Activated CD8-positive, alpha-beta T cell treated with anti-CD3 and anti-CD28 coated beads for 36 hours (primary cell): ENCODE measurements around the gene PRICKLE3. TPM values are rescaled to one million over a fixed set of nuclear protein-coding genes. Genes with fewer than 3 reads are reported as not detected.

Experiments used
- ATAC-seq: fragments of 200-7000 bp; cut with Tn5 transposase; one replicate; pipeline ENCODE4 v1.10.0; 2021; ENCODE audit warnings: mild to moderate bottlenecking, moderate library complexity
- CTCF ChIA-PET: fragments of 350-600 bp; sonication (Branson Sonifier 250); formaldehyde crosslinking; loops from one replicate; lab custom pipeline; 2021; ENCODE audit warnings: antibody characterized with exemption; lab: Charles Lee
- POLR2A ChIA-PET: fragments of 350-600 bp; sonication (Branson Sonifier 250); formaldehyde crosslinking; loops from one replicate; lab custom pipeline; 2021; ENCODE audit warnings: antibody characterized with exemption; lab: Charles Lee
- DNase-seq: peaks from one replicate; pipeline ENCODE4 v3.0.0-alpha.2; 2020
- H3K27ac Mint-ChIP-seq: one replicate; pipeline ENCODE4 v1.8.0; 2021; ENCODE audit warnings: mild to moderate bottlenecking, mixed read lengths
- H3K27me3 Mint-ChIP-seq: one replicate; pipeline ENCODE4 v1.8.0; 2021; ENCODE audit warnings: mixed read lengths
- H3K36me3 Mint-ChIP-seq: one replicate; pipeline ENCODE4 v1.8.0; 2021; ENCODE audit warnings: low read depth, mixed read lengths
- H3K4me1 Mint-ChIP-seq: one replicate; pipeline ENCODE4 v1.8.0; 2021; ENCODE audit warnings: low read depth, mixed read lengths
- H3K4me3 Mint-ChIP-seq: one replicate; pipeline ENCODE4 v1.8.0; 2021; ENCODE audit warnings: mild to moderate bottlenecking, moderate library complexity, mixed read lengths
- H3K9me3 Mint-ChIP-seq: one replicate; pipeline ENCODE4 v1.8.0; 2021; ENCODE audit warnings: mixed read lengths
- CTCF ChIP-seq: fragments of 200-600 bp; IDR thresholded peaks from one replicate; pipeline ENCODE4 v1.8.0; 2022; ENCODE audit warnings: antibody characterized with exemption, mild to moderate bottlenecking
- intact Hi-C: fragments of 100-400 bp; cut with micrococcal nuclease; formaldehyde crosslinking; loops from one replicate; pipeline ENCODE4 v1.10.0; 2022
- total RNA-seq, 2 experiments: library from RNA; stranded (reverse); gene quantifications; one replicate each; pipeline ENCODE4 v1.2.3, GENCODE V29; 2021

PRICKLE3 gene
- total RNA-seq, 2 experiments from 2014 or later = 25.9 TPM

GRCh38 chrX:49203536-49203935 is 17.4 kb upstream of the PRICKLE3 start:
- DNase-seq (no peak), ATAC-seq (no peak)
- ChIA-PET CTCF (no interaction called here), POLR2A (no interaction called here)
- Mint-ChIP-seq H3K27me3 (no peaks in the 10 kb centered on the region), H3K27ac (no peak overlapping the region), H3K9me3 (no peaks in the 10 kb centered on the region), H3K36me3 (no peaks in the 10 kb centered on the region), H3K4me3 (no peak overlapping the region), H3K4me1 (peaks cover 9% of the 10 kb centered on the region)
- intact Hi-C loops = no loop called here
- no peak for TF ChIP-seq CTCF

DNA sequence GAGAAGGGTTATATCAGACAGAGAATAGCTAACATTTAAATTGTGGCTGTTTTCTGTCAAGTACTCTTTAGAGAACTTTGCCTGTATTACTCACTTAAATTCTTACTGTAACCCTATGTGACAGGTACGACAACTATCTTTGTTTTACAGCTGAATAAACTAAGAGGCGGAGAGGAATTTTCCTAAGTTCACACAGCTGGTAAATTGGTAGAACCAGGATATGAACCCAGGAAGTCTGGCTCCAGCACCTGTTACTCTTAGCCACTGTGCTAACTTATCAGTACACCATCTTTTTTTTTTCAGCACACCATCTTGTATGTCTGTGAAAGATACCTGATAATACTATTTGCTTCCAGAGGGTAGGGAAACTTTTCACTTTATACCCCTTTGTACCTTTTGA is 15.8 kb upstream of the PRICKLE3 start:
- ChIA-PET CTCF (interaction anchor here (1.3 kb wide), 1 partner anchor 33 kb away, joined by 3 read pairs; the partner anchor contains the start of gene CCDC22), POLR2A (interaction anchor here (1.1 kb wide), 1 partner anchor 55 kb away, joined by 3 read pairs; no protein-coding TSS in a partner anchor)
- DNase-seq = no peak
- Mint-ChIP-seq H3K9me3 (no peaks in the 10 kb centered on the region), H3K4me1 (peaks cover 16% of the 10 kb centered on the region), H3K27me3 (no peaks in the 10 kb centered on the region), H3K27ac (no peak overlapping the region), H3K36me3 (no peaks in the 10 kb centered on the region), H3K4me3 (no peak overlapping the region)
- no peak for TF ChIP-seq CTCF
- no peak for ATAC-seq
- intact Hi-C loops = no loop called here

GRCh38 chrX:49199906-49200771 is 14.0 kb upstream of the PRICKLE3 start, which contains the start of gene SYP:
Gene SYP (minus strand): TSS chrX:49200193. CDS start chrX:49200186, 7 bp downstream.
- Mint-ChIP-seq H3K36me3 (no peaks in the 10 kb centered on the region), H3K27me3 (no peaks in the 10 kb centered on the region), H3K4me3 (peak within 1 kb of the TSS; percentile 54), H3K4me1 (peaks cover 18% of the 10 kb centered on the region), H3K27ac (peak within 1 kb of the TSS; percentile 67), H3K9me3 (no peaks in the 10 kb centered on the region)
- DNase-seq (peak; percentile 92), ATAC-seq (peak; percentile 99)
- intact Hi-C loops = no loop called here
- ChIA-PET CTCF (interaction anchor here (1.0 kb wide), 1 partner anchor 9 kb away, joined by 3 read pairs; no protein-coding TSS in a partner anchor), POLR2A (interaction anchor here (0.6 to 0.9 kb wide), 3 partner anchors 10 to 77 kb away, joined by 3 to 4 read pairs (median 3); no protein-coding TSS in a partner anchor)
- TF ChIP-seq CTCF = no peak

- CTCF ChIA-PET = no interaction called here
- H3K4me1 Mint-ChIP-seq = peaks cover 18% of the 10 kb centered on the region
- H3K36me3 Mint-ChIP-seq = no peaks in the 10 kb centered on the region
- DNase-seq = no peak
- H3K27ac Mint-ChIP-seq = no peak overlapping the region
- H3K4me3 Mint-ChIP-seq = peak overlapping the region; percentile 51
- POLR2A ChIA-PET = no interaction called here
- no peaks in the 10 kb centered on the region for H3K27me3 Mint-ChIP-seq
- no peak for TF ChIP-seq CTCF
- no peaks in the 10 kb centered on the region for H3K9me3 Mint-ChIP-seq
- no peak for ATAC-seq
- intact Hi-C loops = no loop called here
Measured at GRCh38 chrX:49199315-49199595, 13.1 kb upstream of the PRICKLE3 start.
